ENCODE results near the gene ARMC5.

DNA sequence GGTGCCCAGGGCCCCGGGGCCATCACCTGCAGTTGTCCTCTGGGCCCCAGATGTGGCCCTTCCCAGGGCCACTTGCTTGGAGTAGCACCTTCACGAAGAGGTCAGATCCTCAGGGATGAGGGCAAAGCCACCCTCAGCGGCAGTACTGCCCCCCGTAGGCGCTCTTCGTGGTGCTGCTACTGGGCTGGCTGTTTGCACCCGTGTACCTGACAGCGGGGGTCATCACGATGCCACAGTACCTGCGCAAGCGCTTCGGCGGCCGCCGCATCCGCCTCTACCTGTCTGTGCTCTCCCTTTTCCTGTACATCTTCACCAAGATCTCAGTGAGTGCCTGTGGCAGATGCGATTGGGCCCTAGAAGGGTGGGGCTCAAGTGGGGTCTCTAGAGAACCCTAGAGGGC is 26.3 kb downstream of the ARMC5 start:
- TF ChIP-seq POLR2AphosphoS5 (IDR thresholded peaks at IDR 0.05; ENCODE audit: low read length): no peak
- no peak for TF ChIP-seq BRCA1 (IDR thresholded peaks at IDR 0.05; ENCODE audit: low read depth, low read length)
- TF ChIP-seq, protein P1, sequence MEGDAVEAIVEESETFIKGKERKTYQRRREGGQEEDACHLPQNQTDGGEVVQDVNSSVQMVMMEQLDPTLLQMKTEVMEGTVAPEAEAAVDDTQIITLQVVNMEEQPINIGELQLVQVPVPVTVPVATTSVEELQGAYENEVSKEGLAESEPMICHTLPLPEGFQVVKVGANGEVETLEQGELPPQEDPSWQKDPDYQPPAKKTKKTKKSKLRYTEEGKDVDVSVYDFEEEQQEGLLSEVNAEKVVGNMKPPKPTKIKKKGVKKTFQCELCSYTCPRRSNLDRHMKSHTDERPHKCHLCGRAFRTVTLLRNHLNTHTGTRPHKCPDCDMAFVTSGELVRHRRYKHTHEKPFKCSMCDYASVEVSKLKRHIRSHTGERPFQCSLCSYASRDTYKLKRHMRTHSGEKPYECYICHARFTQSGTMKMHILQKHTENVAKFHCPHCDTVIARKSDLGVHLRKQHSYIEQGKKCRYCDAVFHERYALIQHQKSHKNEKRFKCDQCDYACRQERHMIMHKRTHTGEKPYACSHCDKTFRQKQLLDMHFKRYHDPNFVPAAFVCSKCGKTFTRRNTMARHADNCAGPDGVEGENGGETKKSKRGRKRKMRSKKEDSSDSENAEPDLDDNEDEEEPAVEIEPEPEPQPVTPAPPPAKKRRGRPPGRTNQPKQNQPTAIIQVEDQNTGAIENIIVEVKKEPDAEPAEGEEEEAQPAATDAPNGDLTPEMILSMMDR (IDR thresholded peaks at IDR 0.05 in 2 of 3, conservative IDR thresholded peaks at IDR 0.05 in 1 of 3; ENCODE audit: control insufficient read depth in 2 of 3, extremely low read depth in 1 of 3, insufficient read depth in 1 of 3, low read depth in 3 of 3, low read length in 3 of 3): no peak
- TF ChIP-seq, protein P2, sequence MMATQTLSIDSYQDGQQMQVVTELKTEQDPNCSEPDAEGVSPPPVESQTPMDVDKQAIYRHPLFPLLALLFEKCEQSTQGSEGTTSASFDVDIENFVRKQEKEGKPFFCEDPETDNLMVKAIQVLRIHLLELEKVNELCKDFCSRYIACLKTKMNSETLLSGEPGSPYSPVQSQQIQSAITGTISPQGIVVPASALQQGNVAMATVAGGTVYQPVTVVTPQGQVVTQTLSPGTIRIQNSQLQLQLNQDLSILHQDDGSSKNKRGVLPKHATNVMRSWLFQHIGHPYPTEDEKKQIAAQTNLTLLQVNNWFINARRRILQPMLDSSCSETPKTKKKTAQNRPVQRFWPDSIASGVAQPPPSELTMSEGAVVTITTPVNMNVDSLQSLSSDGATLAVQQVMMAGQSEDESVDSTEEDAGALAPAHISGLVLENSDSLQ (IDR thresholded peaks at IDR 0.05): no peak
- TF ChIP-seq YY1 (IDR thresholded peaks at IDR 0.05; ENCODE audit: low read depth, low read length): no peak
- no peak for TF ChIP-seq POLR2A (IDR thresholded peaks at IDR 0.05; ENCODE audit: low read depth, low read length)
- TF ChIP-seq GABPA (IDR thresholded peaks at IDR 0.05; ENCODE audit: low read depth): no peak
- TF ChIP-seq CHD1 (IDR thresholded peaks at IDR 0.05; ENCODE audit: low read depth, low read length): no peak
- no peak for TF ChIP-seq ZZZ3 (IDR thresholded peaks at IDR 0.05; ENCODE audit: control insufficient read depth, insufficient read length, low read depth)
- no peak for TF ChIP-seq BACH1 (IDR thresholded peaks at IDR 0.05; ENCODE audit: borderline replicate concordance)
- TF ChIP-seq CBX5 (IDR thresholded peaks at IDR 0.05; ENCODE audit: low read depth): no peak
- TF ChIP-seq ZNF24 (IDR thresholded peaks at IDR 0.05): no peak

Data from GM12878 (cell line).